IMR-90 (cell line): Measurements from ENCODE around the gene PAXIP1. TPM values are rescaled to one million over a fixed set of nuclear protein-coding genes. Genes with fewer than 3 reads are reported as not detected.

Experiments used
- ATAC-seq: fragments of 200-7000 bp; cut with Tn5 transposase; 2 replicates; pipeline ENCODE4 v1.9.1; 2020; ENCODE audit warnings: low read depth, mild to moderate bottlenecking, moderate library complexity
- BruUV-seq: library from RNA; stranded (reverse); fragments of 400-500 nt; replicated peaks from 2 replicates; lab custom pipeline; 2021; lab: Mats Ljungman, UMichigan
- CTCF ChIA-PET: fragments of 300-600 bp; formaldehyde crosslinking; extraction: SDS; loops from one replicate; lab custom pipeline; 2021; ENCODE audit warnings: antibody characterized with exemption; lab: Yijun Ruan, JAX
- POLR2A ChIA-PET: fragments of 300-600 bp; sonication (Branson Sonifier 250); formaldehyde crosslinking; loops from one replicate; lab custom pipeline; 2022; ENCODE audit warnings: antibody characterized with exemption; ENCODE audit not compliant: unreplicated experiment; lab: Charles Lee
- DNase-seq: peaks from one replicate; pipeline ENCODE4 v3.0.0; 2013
- H2AFZ ChIP-seq: replicated peaks from 2 replicates; pipeline ENCODE3; 2013; ENCODE audit warnings: low read length, mild to moderate bottlenecking; ENCODE audit not compliant: poor library complexity
- H2AK5ac ChIP-seq: 2 replicates; pipeline ENCODE4 v1.6.1; 2013; ENCODE audit warnings: low read depth, low read length, inconsistent platforms
- H2AK9ac ChIP-seq: replicated peaks from 2 replicates; pipeline ENCODE3; 2013; ENCODE audit warnings: mild to moderate bottlenecking, low read depth, low read length, moderate library complexity; ENCODE audit not compliant: poor library complexity
- H2BK120ac ChIP-seq: 2 replicates; pipeline ENCODE4 v1.6.1; 2013; ENCODE audit warnings: low read depth, low read length, inconsistent platforms
- H2BK15ac ChIP-seq: 3 replicates; pipeline ENCODE4 v1.6.1; 2013; ENCODE audit warnings: low read depth, low read length, inconsistent platforms
- H2BK20ac ChIP-seq: 2 replicates; pipeline ENCODE4 v1.6.1; 2013; ENCODE audit warnings: low read depth, mild to moderate bottlenecking, inconsistent platforms, low read length, moderate library complexity
- H2BK5ac ChIP-seq: 2 replicates; pipeline ENCODE4 v1.6.1; 2013; ENCODE audit warnings: mild to moderate bottlenecking, low read depth, low read length, inconsistent platforms; ENCODE audit not compliant: poor library complexity, severe bottlenecking
- H3K14ac ChIP-seq: replicated peaks from 2 replicates; pipeline ENCODE4 v1.6.1; 2013; ENCODE audit warnings: low read depth, low read length, inconsistent platforms
- H3K18ac ChIP-seq: 2 replicates; pipeline ENCODE4 v1.6.1; 2013; ENCODE audit warnings: low read depth, low read length, control low read depth
- H3K23ac ChIP-seq: 2 replicates; pipeline ENCODE4 v1.6.1; 2013; ENCODE audit warnings: low read depth, low read length, inconsistent platforms
- H3K27ac ChIP-seq: 2 replicates; pipeline ENCODE4 v1.5.1; 2013; ENCODE audit warnings: mild to moderate bottlenecking, control low read depth, low read length; ENCODE audit not compliant: insufficient read depth
- H3K27me3 ChIP-seq: 2 replicates; pipeline ENCODE4 v1.6.1; 2013; ENCODE audit warnings: low read length; ENCODE audit not compliant: control insufficient read depth, insufficient read depth
- H3K36me3 ChIP-seq: 2 replicates; pipeline ENCODE4 v1.6.1; 2013; ENCODE audit warnings: low read length, mixed read lengths; ENCODE audit not compliant: control insufficient read depth, insufficient read depth
- H3K4ac ChIP-seq: 2 replicates; pipeline ENCODE4 v1.6.1; 2013; ENCODE audit warnings: low read depth, low read length, inconsistent platforms
- H3K4me1 ChIP-seq: 2 replicates; pipeline ENCODE4 v1.6.1; 2013; ENCODE audit warnings: low read length, mixed read lengths; ENCODE audit not compliant: control insufficient read depth, insufficient read depth
- H3K4me2 ChIP-seq: 2 replicates; pipeline ENCODE4 v1.6.1; 2013; ENCODE audit warnings: low read depth, mild to moderate bottlenecking, control low read depth, low read length, moderate library complexity
- H3K4me3 ChIP-seq: 2 replicates; pipeline ENCODE4 v1.5.1; 2013; ENCODE audit warnings: low read depth, mild to moderate bottlenecking, control low read depth, low read length, moderate library complexity; ENCODE audit not compliant: insufficient read depth
- H3K56ac ChIP-seq: 2 replicates; pipeline ENCODE4 v1.6.1; 2013; ENCODE audit warnings: low read length, inconsistent platforms; ENCODE audit not compliant: insufficient read depth; ENCODE audit errors: extremely low read depth
- H3K79me1 ChIP-seq, 2 experiments: 2 replicates each; pipeline ENCODE4 v1.6.1; 2013; ENCODE audit warnings: low read length in 2 of 2, inconsistent platforms in 1 of 2, low read depth in 1 of 2
- H3K9ac ChIP-seq: 2 replicates; pipeline ENCODE4 v1.6.1; 2013; ENCODE audit warnings: low read depth, low read length, control low read depth
- H3K9me1 ChIP-seq: 2 replicates; pipeline ENCODE4 v1.6.1; 2013; ENCODE audit warnings: low read length, inconsistent platforms; ENCODE audit not compliant: insufficient read depth
- H3K9me3 ChIP-seq: 2 replicates; pipeline ENCODE4 v1.6.1; 2013; ENCODE audit warnings: low read length; ENCODE audit not compliant: control insufficient read depth, insufficient read depth
- H4K20me1 ChIP-seq: 2 replicates; pipeline ENCODE4 v1.6.1; 2013; ENCODE audit warnings: low read length, inconsistent platforms; ENCODE audit not compliant: insufficient read depth
- H4K5ac ChIP-seq: 2 replicates; pipeline ENCODE4 v1.6.1; 2013; ENCODE audit warnings: mild to moderate bottlenecking, low read depth, low read length, control low read depth
- H4K8ac ChIP-seq, 2 experiments: 2 replicates each; pipeline ENCODE4 v1.6.1; 2013; ENCODE audit warnings: low read depth in 2 of 2, low read length in 2 of 2, control low read depth in 1 of 2, inconsistent platforms in 1 of 2
- H4K91ac ChIP-seq: 2 replicates; pipeline ENCODE4 v1.6.1; 2013; ENCODE audit warnings: low read depth, low read length, inconsistent platforms; ENCODE audit not compliant: insufficient read depth
- BHLHE40 ChIP-seq: fragments of 150-350 bp; IDR thresholded peaks from 2 replicates; pipeline ENCODE4 v1.6.1; 2016; ENCODE audit warnings: mild to moderate bottlenecking, low read depth, low read length
- CEBPB ChIP-seq: IDR thresholded peaks from 2 replicates; pipeline ENCODE4 v1.6.1; 2012; ENCODE audit warnings: low read depth, low read length, improper control_type of control experiment
- FOS ChIP-seq: fragments of 150-350 bp; IDR thresholded peaks from 2 replicates; pipeline ENCODE4 v1.6.1; 2016; ENCODE audit warnings: low read depth, low read length
- MAFK ChIP-seq: IDR thresholded peaks from 2 replicates; pipeline ENCODE4 v1.6.1; 2012; ENCODE audit warnings: low read depth, low read length, improper control_type of control experiment
- MAZ ChIP-seq: IDR thresholded peaks from 2 replicates; pipeline ENCODE4 v1.6.1; 2012; ENCODE audit warnings: low read depth, mild to moderate bottlenecking, low read length, improper control_type of control experiment, moderate library complexity, borderline replicate concordance
- NFE2L2 ChIP-seq: fragments of 150-350 bp; IDR thresholded peaks from 2 replicates; pipeline ENCODE4 v1.6.1; 2016; ENCODE audit warnings: low read depth, mild to moderate bottlenecking, low read length
- POLR2A ChIP-seq: IDR thresholded peaks from 2 replicates; pipeline ENCODE4 v1.6.1; 2012; ENCODE audit warnings: mild to moderate bottlenecking, low read depth, low read length
- RCOR1 ChIP-seq: IDR thresholded peaks from 2 replicates; pipeline ENCODE4 v1.6.1; 2012; ENCODE audit warnings: mild to moderate bottlenecking, low read length, improper control_type of control experiment; ENCODE audit not compliant: insufficient replicate concordance
- RFX5 ChIP-seq: IDR thresholded peaks from 2 replicates; pipeline ENCODE4 v1.8.0; 2012; ENCODE audit warnings: low read depth, mild to moderate bottlenecking, low read length, moderate library complexity
- USF2 ChIP-seq: fragments of 150-350 bp; IDR thresholded peaks from 2 replicates; pipeline ENCODE4 v1.6.1; 2017; ENCODE audit warnings: mild to moderate bottlenecking, antibody characterized with exemption, low read length, low read depth
- WGBS, 2 experiments: methylation state at CpG; one replicate each; pipeline versions ENCODE4 v1.1.5 to v1.1.7; 2013; ENCODE audit warnings: missing lambda C conversion rate in 2 of 2; ENCODE audit not compliant: insufficient read length in 1 of 2; ENCODE audit errors: extremely low coverage in 2 of 2; 5-methylcytosine and 5-hydroxymethylcytosine counted together
- dilution Hi-C: fragments of 300-500 bp; cut with HindIII; formaldehyde crosslinking; loops from one replicate; pipeline ENCODE4 v1.14.3; 2018; ENCODE audit warnings: low sequenced_read_pairs; ENCODE audit not compliant: unreplicated experiment
- in situ Hi-C: fragments of 300-500 bp; cut with MboI; formaldehyde crosslinking; loops from 3 replicates; pipeline ENCODE4 v1.14.3; 2019; ENCODE audit warnings: low sequenced_read_pairs, inconsistent platforms, mixed read lengths
- intact Hi-C: fragments of 100-400 bp; cut with micrococcal nuclease; formaldehyde crosslinking; loops from 2 replicates; pipeline ENCODE4 v1.10.0; 2022
- polyA plus RNA-seq, 3 experiments: library from polyadenylated mRNA; depleted of rRNA; stranded (reverse); fragments of >200 nt; gene quantifications; 2 replicates each; pipeline ENCODE4 v1.2.3, GENCODE V29; 2012; ENCODE audit warnings: low replicate concordance in 1 of 3
- total RNA-seq: library from RNA; depleted of rRNA; stranded (reverse); fragments of >200 nt; gene quantifications from 2 replicates; pipeline ENCODE4 v1.2.3, GENCODE V29; 2012
- TF ChIP-seq, protein P1 (sequence below): conservative IDR thresholded peaks from 2 replicates; pipeline ENCODE4 v1.5.1; 2012; ENCODE audit warnings: mild to moderate bottlenecking, low read depth, low read length, improper control_type of control experiment
- TF ChIP-seq, protein P2 (sequence below): fragments of 150-350 bp; IDR thresholded peaks from 2 replicates; pipeline ENCODE4 v1.6.1; 2016; ENCODE audit warnings: low read depth, mild to moderate bottlenecking, low read length, moderate library complexity, borderline replicate concordance

PAXIP1 gene
- total and polyA plus RNA-seq, 2 of the 4 experiments (the other 2 are of a cell fraction) = 7.3 to 8.7 TPM

GRCh38 chr7:154915600-154915999 lies 87.3 kb downstream of the PAXIP1 start:
- H4K5ac ChIP-seq = no peak overlapping the region
- H3K9ac ChIP-seq = no peak overlapping the region
- no peak overlapping the region for H3K14ac ChIP-seq
- H3K79me1 ChIP-seq = no peaks in the 10 kb centered on the region
- H3K4me3 ChIP-seq = no peak overlapping the region
- H2AFZ ChIP-seq = peak overlapping the region; percentile 51
- ATAC-seq (no peak), DNase-seq (no peak)
- no peaks in the 10 kb centered on the region for H3K36me3 ChIP-seq
- dilution Hi-C loops = no loop called here
- H3K56ac ChIP-seq = no peak overlapping the region
- intact Hi-C loops = no loop called here
- H2BK120ac ChIP-seq = no peak overlapping the region
- no peak overlapping the region for H4K91ac ChIP-seq
- no peak for TF ChIP-seq RFX5
- no peak for TF ChIP-seq RCOR1
- TF ChIP-seq, protein P1, sequence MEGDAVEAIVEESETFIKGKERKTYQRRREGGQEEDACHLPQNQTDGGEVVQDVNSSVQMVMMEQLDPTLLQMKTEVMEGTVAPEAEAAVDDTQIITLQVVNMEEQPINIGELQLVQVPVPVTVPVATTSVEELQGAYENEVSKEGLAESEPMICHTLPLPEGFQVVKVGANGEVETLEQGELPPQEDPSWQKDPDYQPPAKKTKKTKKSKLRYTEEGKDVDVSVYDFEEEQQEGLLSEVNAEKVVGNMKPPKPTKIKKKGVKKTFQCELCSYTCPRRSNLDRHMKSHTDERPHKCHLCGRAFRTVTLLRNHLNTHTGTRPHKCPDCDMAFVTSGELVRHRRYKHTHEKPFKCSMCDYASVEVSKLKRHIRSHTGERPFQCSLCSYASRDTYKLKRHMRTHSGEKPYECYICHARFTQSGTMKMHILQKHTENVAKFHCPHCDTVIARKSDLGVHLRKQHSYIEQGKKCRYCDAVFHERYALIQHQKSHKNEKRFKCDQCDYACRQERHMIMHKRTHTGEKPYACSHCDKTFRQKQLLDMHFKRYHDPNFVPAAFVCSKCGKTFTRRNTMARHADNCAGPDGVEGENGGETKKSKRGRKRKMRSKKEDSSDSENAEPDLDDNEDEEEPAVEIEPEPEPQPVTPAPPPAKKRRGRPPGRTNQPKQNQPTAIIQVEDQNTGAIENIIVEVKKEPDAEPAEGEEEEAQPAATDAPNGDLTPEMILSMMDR = no peak
- no peak for TF ChIP-seq BHLHE40
- no peak for TF ChIP-seq NFE2L2
- TF ChIP-seq POLR2A = no peak
- TF ChIP-seq, protein P2, sequence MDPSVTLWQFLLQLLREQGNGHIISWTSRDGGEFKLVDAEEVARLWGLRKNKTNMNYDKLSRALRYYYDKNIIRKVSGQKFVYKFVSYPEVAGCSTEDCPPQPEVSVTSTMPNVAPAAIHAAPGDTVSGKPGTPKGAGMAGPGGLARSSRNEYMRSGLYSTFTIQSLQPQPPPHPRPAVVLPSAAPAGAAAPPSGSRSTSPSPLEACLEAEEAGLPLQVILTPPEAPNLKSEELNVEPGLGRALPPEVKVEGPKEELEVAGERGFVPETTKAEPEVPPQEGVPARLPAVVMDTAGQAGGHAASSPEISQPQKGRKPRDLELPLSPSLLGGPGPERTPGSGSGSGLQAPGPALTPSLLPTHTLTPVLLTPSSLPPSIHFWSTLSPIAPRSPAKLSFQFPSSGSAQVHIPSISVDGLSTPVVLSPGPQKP = no peak
- TF ChIP-seq MAFK = no peak
- no peak for TF ChIP-seq USF2
- no peak for TF ChIP-seq CEBPB
- no peak for TF ChIP-seq MAZ
- no peak for TF ChIP-seq FOS
- H3K18ac ChIP-seq = no peak overlapping the region
- H2BK15ac ChIP-seq = no peak overlapping the region
- H3K4me2 ChIP-seq = no peak overlapping the region
- H3K27me3 ChIP-seq = peaks cover 13% of the 10 kb centered on the region; the same call in 1 of the 2 replicates
- no peak overlapping the region for H2BK20ac ChIP-seq
- CTCF ChIA-PET = interaction anchor here (1.0 kb wide), 1 partner anchor 11 kb away, joined by 4 read pairs; no protein-coding TSS in a partner anchor
- POLR2A ChIA-PET = no interaction called here
- H4K20me1 ChIP-seq = no peaks in the 10 kb centered on the region
- no TSS peak for BruUV-seq
- no peaks in the 10 kb centered on the region for H3K9me1 ChIP-seq
- H2AK5ac ChIP-seq = no peak overlapping the region
- WGBS, 2 experiments = 100% methylated on average over 1 of the region's 4 CpGs; no CpG with 5 or more reads in 1 of the 2 experiments
- H2AK9ac ChIP-seq = no peak overlapping the region
- no peak overlapping the region for H3K4ac ChIP-seq
- no peak overlapping the region for H3K27ac ChIP-seq
- in situ Hi-C loops = no loop called here
- peaks cover 3% of the 10 kb centered on the region; the same call in 1 of the 2 replicates for H3K9me3 ChIP-seq
- H3K23ac ChIP-seq = no peak overlapping the region
- H4K8ac ChIP-seq = no peak overlapping the region
- H3K4me1 ChIP-seq = no peaks in the 10 kb centered on the region
- no peak overlapping the region for H2BK5ac ChIP-seq
